Spleen (tissue), 11 donors: ENCODE measurements around the gene SRD5A1. TPM values are rescaled to one million over a fixed set of nuclear protein-coding genes. Genes with fewer than 3 reads are reported as not detected.

Source experiments
- DNase-seq: peaks from one replicate; pipeline ENCODE4 v3.0.0-alpha.2; 2020
- H3K27ac ChIP-seq, 8 donors: fragments of 200-600 bp; sonication (generic) in 7 of 8; 1 replicate in 4 of 8; 2 replicates in 4 of 8; pipeline versions ENCODE4 v1.5.0 to v1.8.0; 2016 to 2021; ENCODE audit warnings: inconsistent platforms in 4 of 8, mild to moderate bottlenecking in 4 of 8, moderate library complexity in 1 of 8
- H3K27me3 ChIP-seq, 7 donors: fragments of 200-600 bp; sonication (generic) in 6 of 7; replicated peaks in 1 of 7; 1 replicate in 4 of 7; 2 replicates in 3 of 7; pipeline versions ENCODE4 v1.5.0 to v1.8.0; 2016 to 2021; ENCODE audit warnings: inconsistent platforms in 3 of 7, mild to moderate bottlenecking in 1 of 7
- H3K36me3 ChIP-seq, 6 donors: fragments of 200-600 bp; sonication (generic) in 5 of 6; 1 replicate in 4 of 6; 2 replicates in 2 of 6; pipeline versions ENCODE4 v1.5.0 to v1.8.0; 2016 to 2021; ENCODE audit warnings: inconsistent platforms in 2 of 6
- H3K4me1 ChIP-seq, 6 donors: fragments of 200-600 bp; sonication (generic) in 5 of 6; 1 replicate in 3 of 6; 2 replicates in 3 of 6; pipeline versions ENCODE4 v1.5.0 to v1.8.0; 2016 to 2021; ENCODE audit warnings: inconsistent platforms in 3 of 6
- H3K4me3 ChIP-seq, 8 donors: fragments of 200-600 bp; sonication (generic) in 7 of 8; 1 replicate in 4 of 8; 2 replicates in 4 of 8; pipeline versions ENCODE4 v1.5.0 to v1.8.0; 2016 to 2021; ENCODE audit warnings: inconsistent platforms in 4 of 8, mild to moderate bottlenecking in 4 of 8, moderate library complexity in 2 of 8
- H3K9me3 ChIP-seq, 8 donors: fragments of 200-600 bp; sonication (generic) in 7 of 8; 1 replicate in 4 of 8; 2 replicates in 4 of 8; pipeline versions ENCODE4 v1.5.0 to v1.8.0; 2016 to 2021; ENCODE audit warnings: inconsistent platforms in 4 of 8
- POLR2A ChIP-seq, 3 donors: fragments of 450-650 bp; IDR thresholded peaks; one replicate each; pipeline ENCODE4 v1.5.1; 2017; ENCODE audit warnings: antibody characterized with exemption in 3 of 3, mild to moderate bottlenecking in 1 of 3
- POLR2AphosphoS5 ChIP-seq, 3 donors: sonication (generic); formaldehyde crosslinking; IDR thresholded peaks; one replicate each; pipeline ENCODE4 v1.5.1; 2017; ENCODE audit warnings: antibody characterized with exemption in 3 of 3
- WGBS, 5 donors: extraction: QIAGEN DNeasy Blood & Tissue Kit in 3 of 5; methylation state at CpG; one replicate each; pipeline versions ENCODE4 v1.1.5 to v1.1.7; 2013 to 2018; 5-methylcytosine and 5-hydroxymethylcytosine counted together
- intact Hi-C: fragments of 100-400 bp; cut with DNase I; formaldehyde crosslinking; loops from one replicate; pipeline ENCODE4 v1.15.0; 2023; ENCODE audit warnings: low total_unique reads
- polyA plus RNA-seq, 3 donors: library from polyadenylated mRNA; stranded (reverse); fragments of 200-250 nt; gene quantifications; one replicate each; pipeline ENCODE4 v1.2.1, GENCODE V29; 2013
- total RNA-seq, 7 donors: library from RNA; depleted of rRNA in 3 of 7; stranded (reverse); fragments of >200 nt in 3 of 7; fragmentation: NEBNext Ultra II Directional in 4 of 7; extraction: Animal tissue kit (Norgen Biotek cat#: 25700) in 4 of 7; gene quantifications; one replicate each; pipeline versions ENCODE4 v1.1.0 to v1.2.1, GENCODE V29; 2016 to 2021
- TF ChIP-seq, protein P1 (sequence below), 11 experiments: fragments of 200-600 bp in 7 of 11; fragments of 450-650 bp in 4 of 11; sonication (generic) in 4 of 11; IDR thresholded peaks in 8 of 11; conservative IDR thresholded peaks in 3 of 11; 1 replicate in 7 of 11; 2 replicates in 4 of 11; pipeline versions ENCODE4 v1.4.0 to v1.8.0; 2016 to 2021; ENCODE audit warnings: antibody characterized with exemption in 11 of 11, inconsistent platforms in 4 of 11, mild to moderate bottlenecking in 1 of 11
- donor health status: healthy with polysubstance abuse.
- donor health status: DM: no; HTN: no; CAD: no; lungs with moderate emphysema.
- donor health status: DM: no; HTN: no; CAD: no.
- donor health status: Bipolar disorder and iron deficiency.
- donor health status: healthy.
- donor health status: DM: no; HTN: no; CAD: no.
- donor health status: DM: yes; HTN: yes; CAD: no.

Gene SRD5A1
- total and polyA plus RNA-seq, 10 donors: 2.5 to 9.3 (median 5.7) TPM

DNA sequence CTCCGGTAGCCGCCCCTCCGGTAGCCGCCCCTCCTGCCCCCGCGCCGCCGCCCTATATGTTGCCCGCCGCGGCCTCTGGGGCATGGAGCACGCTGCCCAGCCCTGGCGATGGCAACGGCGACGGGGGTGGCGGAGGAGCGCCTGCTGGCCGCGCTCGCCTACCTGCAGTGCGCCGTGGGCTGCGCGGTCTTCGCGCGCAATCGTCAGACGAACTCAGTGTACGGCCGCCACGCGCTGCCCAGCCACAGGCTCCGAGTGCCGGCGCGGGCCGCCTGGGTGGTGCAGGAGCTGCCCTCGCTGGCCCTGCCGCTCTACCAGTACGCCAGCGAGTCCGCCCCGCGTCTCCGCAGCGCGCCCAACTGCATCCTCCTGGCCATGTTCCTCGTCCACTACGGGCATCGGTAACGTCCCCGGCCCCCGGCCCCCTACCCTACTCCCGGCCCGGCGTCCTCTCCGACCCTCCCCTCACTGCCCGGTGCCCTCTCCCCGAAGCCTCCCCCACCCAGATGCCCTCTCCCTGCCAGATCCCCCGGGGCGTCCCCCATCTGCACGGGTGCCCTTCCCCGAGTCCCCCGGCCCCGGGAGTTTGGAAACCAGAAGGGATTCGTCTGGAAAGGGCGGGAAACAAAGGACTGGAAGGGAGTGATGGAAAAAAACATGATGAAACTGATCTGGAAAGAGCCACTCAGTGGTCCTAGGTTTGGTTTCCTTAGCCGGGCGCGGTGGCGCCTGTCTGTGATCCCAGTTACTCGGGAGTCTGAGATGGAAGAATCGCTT lies 417 bp downstream of the SRD5A1 start:
- intact Hi-C loops: loop anchor here (5.0 kb wide), 1 partner anchor 79 kb away; the partner anchor contains the start of gene TENT4A
- TF ChIP-seq, protein P1, sequence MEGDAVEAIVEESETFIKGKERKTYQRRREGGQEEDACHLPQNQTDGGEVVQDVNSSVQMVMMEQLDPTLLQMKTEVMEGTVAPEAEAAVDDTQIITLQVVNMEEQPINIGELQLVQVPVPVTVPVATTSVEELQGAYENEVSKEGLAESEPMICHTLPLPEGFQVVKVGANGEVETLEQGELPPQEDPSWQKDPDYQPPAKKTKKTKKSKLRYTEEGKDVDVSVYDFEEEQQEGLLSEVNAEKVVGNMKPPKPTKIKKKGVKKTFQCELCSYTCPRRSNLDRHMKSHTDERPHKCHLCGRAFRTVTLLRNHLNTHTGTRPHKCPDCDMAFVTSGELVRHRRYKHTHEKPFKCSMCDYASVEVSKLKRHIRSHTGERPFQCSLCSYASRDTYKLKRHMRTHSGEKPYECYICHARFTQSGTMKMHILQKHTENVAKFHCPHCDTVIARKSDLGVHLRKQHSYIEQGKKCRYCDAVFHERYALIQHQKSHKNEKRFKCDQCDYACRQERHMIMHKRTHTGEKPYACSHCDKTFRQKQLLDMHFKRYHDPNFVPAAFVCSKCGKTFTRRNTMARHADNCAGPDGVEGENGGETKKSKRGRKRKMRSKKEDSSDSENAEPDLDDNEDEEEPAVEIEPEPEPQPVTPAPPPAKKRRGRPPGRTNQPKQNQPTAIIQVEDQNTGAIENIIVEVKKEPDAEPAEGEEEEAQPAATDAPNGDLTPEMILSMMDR (IDR thresholded peaks at IDR 0.05 in 8 of 11, conservative IDR thresholded peaks at IDR 0.05 in 3 of 11): peak in 2 of 11 experiments; percentile 14 to 29
- TF ChIP-seq POLR2AphosphoS5 (IDR thresholded peaks at IDR 0.05) (peak in 1 of 3 donors; percentile 3), POLR2A (IDR thresholded peaks at IDR 0.05) (no peak)
- no peaks in the 10 kb centered on the region for H3K27me3 ChIP-seq
- peak overlapping the region; percentile 83 to 100 (median 96) for H3K4me3 ChIP-seq
- peaks cover 9 to 85% (median 34%) of the 10 kb centered on the region in 6 donors for H3K4me1 ChIP-seq
- H3K9me3 ChIP-seq: no peaks in the 10 kb centered on the region
- DNase-seq: no peak
- peaks cover 2 to 29% (median 23%) of the 10 kb centered on the region in 6 donors for H3K36me3 ChIP-seq
- WGBS, 5 donors: 0 to 1% (median 1%) methylated on average over 35 to 75 of the region's 75 CpGs
- peak overlapping the region; percentile 89 to 97 (median 92) for H3K27ac ChIP-seq

GRCh38 chr5:6634306-6634705 lies 1.1 kb downstream of the SRD5A1 start:
- Histone ChIP-seq H3K4me1 (peaks cover 9 to 84% (median 33%) of the 10 kb centered on the region in 6 donors), H3K27ac (peak overlapping the region in 1 of 8 donors; percentile 89), H3K36me3 (peaks cover 2 to 23% (median 17%) of the 10 kb centered on the region in 6 donors), H3K9me3 (no peaks in the 10 kb centered on the region), H3K27me3 (no peaks in the 10 kb centered on the region), H3K4me3 (peak overlapping the region; percentile 83 to 100 (median 96))
- TF ChIP-seq POLR2AphosphoS5 (IDR thresholded peaks at IDR 0.05): no peak
- TF ChIP-seq, protein P1 (IDR thresholded peaks at IDR 0.05 in 8 of 11, conservative IDR thresholded peaks at IDR 0.05 in 3 of 11): no peak
- no peak for DNase-seq
- intact Hi-C loops: loop anchor here (5.0 kb wide), 1 partner anchor 78 kb away; the partner anchor contains the start of gene TENT4A
- 15 to 22% (median 20%) methylated on average over 6 of the region's 6 CpGs for WGBS, 5 donors

DNA sequence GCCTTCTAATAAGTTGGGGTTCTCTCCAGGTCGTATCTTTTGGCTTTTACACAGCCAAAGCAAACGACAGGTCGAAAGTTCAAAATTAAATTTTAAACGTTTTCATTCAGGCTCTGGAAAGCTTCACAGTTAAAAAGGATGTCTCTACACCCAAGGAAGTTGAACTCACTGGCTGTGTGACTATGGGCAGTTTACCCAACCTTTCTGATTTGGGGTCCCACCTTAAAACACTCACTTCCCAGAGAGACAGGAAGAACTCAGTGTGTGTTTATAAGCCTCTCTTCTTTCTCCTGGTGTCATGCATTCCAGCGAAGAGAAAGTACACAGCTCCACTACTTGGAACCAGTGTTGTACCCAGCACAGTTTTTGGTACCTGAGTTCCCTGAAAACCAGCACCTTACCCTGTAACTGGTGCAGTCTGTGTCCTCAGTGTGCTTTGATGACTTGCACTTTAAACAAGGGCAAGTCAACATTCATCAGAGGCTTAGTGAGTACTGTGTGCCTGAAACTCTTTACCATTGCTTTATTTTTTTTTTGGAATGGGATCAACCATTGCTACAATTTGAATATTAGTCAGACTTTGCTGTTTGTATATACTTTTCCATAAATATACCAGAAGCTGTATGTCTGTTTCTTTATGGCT lies 1.7 kb downstream of the SRD5A1 start:
- intact Hi-C loops: loop anchor here (5.0 kb wide), 1 partner anchor 77 kb away; the partner anchor contains the start of gene TENT4A
- Histone ChIP-seq H3K4me3 (peak overlapping the region in 1 of 8 donors; percentile 98), H3K27ac (no peak overlapping the region), H3K27me3 (no peaks in the 10 kb centered on the region), H3K4me1 (peaks cover 9 to 78% (median 31%) of the 10 kb centered on the region in 6 donors), H3K36me3 (peaks cover 2 to 17% (median 13%) of the 10 kb centered on the region in 6 donors), H3K9me3 (no peaks in the 10 kb centered on the region)
- no peak for DNase-seq
- TF ChIP-seq POLR2AphosphoS5 (IDR thresholded peaks at IDR 0.05) (no peak), POLR2A (IDR thresholded peaks at IDR 0.05) (no peak)
- TF ChIP-seq, protein P1 (IDR thresholded peaks at IDR 0.05 in 8 of 11, conservative IDR thresholded peaks at IDR 0.05 in 3 of 11): no peak
- 78 to 88% (median 81%) methylated on average over 5 of the region's 5 CpGs for WGBS, 5 donors

GRCh38 chr5:6636293-6636692 lies 3.1 kb downstream of the SRD5A1 start:
- 54 to 96% (median 85%) methylated on average over 5 of the region's 5 CpGs for WGBS, 5 donors
- no peak for TF ChIP-seq POLR2A (IDR thresholded peaks at IDR 0.05)
- TF ChIP-seq, protein P1 (IDR thresholded peaks at IDR 0.05 in 8 of 11, conservative IDR thresholded peaks at IDR 0.05 in 3 of 11): no peak
- TF ChIP-seq POLR2AphosphoS5 (IDR thresholded peaks at IDR 0.05): no peak
- peaks cover 9 to 64% (median 23%) of the 10 kb centered on the region in 6 donors for H3K4me1 ChIP-seq
- peaks cover 0 to 3% (median under 1%) of the 10 kb centered on the region in 6 donors for H3K36me3 ChIP-seq
- no peaks in the 10 kb centered on the region for H3K27me3 ChIP-seq
- no peak for DNase-seq
- H3K4me3 ChIP-seq: no peak overlapping the region
- H3K9me3 ChIP-seq: no peaks in the 10 kb centered on the region
- intact Hi-C loops: no loop called here
- H3K27ac ChIP-seq: no peak overlapping the region
